Measurements from ENCODE around the gene ZRSR2.

DNA sequence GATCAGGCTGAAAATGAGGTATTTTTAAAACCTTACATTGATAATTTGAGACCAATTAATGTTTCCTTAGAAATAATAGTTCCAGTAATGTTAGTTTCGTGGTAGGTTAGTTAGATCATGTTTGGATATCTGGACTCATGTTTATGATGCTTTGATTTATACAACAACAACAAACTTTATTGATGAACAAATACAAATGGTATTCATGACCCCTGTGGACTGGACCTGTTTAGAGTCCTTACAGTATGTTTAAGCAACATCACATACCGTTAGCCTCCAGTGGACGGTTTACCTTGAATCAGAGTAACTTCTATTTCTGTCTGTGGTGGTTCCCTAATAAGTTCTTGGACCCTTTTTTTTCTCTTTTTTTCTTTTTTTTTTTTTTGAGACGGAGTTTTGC is 18.0 kb downstream of the ZRSR2 start:
- no peak for TF ChIP-seq CTCF (conservative IDR thresholded peaks at IDR 0.05; ENCODE audit: low read length)
- TF ChIP-seq EZH2phosphoT487 (IDR thresholded peaks at IDR 0.05; ENCODE audit: borderline replicate concordance), result no peak

Data from Loucy (cell line).